ENCODE data around the gene ABCC4.

DNA sequence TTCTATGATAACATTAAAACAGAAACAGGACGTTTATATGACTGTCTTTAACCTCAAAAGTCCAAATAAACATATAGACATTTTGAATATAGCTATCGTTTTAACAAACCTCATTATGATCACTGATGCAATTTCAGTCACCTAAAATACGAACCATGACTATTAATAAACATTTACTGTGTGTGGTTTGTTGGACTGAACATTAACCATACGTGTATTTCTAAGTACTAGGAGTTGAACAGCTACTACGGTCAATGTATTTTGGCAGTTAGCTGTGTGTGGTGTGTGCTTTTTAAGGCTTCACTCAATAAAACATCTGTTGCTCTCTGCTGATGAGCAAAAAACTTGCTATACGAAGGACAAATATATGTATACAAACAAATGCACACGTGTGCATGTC is 281.4 kb downstream of the ABCC4 start:
- TF ChIP-seq, protein P1, sequence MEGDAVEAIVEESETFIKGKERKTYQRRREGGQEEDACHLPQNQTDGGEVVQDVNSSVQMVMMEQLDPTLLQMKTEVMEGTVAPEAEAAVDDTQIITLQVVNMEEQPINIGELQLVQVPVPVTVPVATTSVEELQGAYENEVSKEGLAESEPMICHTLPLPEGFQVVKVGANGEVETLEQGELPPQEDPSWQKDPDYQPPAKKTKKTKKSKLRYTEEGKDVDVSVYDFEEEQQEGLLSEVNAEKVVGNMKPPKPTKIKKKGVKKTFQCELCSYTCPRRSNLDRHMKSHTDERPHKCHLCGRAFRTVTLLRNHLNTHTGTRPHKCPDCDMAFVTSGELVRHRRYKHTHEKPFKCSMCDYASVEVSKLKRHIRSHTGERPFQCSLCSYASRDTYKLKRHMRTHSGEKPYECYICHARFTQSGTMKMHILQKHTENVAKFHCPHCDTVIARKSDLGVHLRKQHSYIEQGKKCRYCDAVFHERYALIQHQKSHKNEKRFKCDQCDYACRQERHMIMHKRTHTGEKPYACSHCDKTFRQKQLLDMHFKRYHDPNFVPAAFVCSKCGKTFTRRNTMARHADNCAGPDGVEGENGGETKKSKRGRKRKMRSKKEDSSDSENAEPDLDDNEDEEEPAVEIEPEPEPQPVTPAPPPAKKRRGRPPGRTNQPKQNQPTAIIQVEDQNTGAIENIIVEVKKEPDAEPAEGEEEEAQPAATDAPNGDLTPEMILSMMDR (IDR thresholded peaks at IDR 0.05), result no peak
- no peak for TF ChIP-seq POLR2AphosphoS5 (IDR thresholded peaks at IDR 0.05)
- TF ChIP-seq POLR2A (IDR thresholded peaks at IDR 0.05), result no peak

Data from transverse colon (tissue), 4 donors.